CD4-positive, CD25-positive, alpha-beta regulatory T cell (primary cell): ENCODE results near the gene MOSPD3. TPM values are rescaled to one million over a fixed set of nuclear protein-coding genes. Genes with fewer than 3 reads are reported as not detected.

Experiments
- ATAC-seq, 2 donors: fragments of 150-1000 bp; cut with Tn5 transposase; one replicate each; pipeline ENCODE4 v1.10.0; 2021; ENCODE audit warnings: low read depth in 2 of 2, moderate number of reproducible peaks in 2 of 2, moderate library complexity in 1 of 2
- DNase-seq, 3 donors: peaks; one replicate each; pipeline versions ENCODE4 v3.0.0 to v3.0.0-alpha.2; 2012 to 2022; ENCODE audit warnings: mixed read lengths in 1 of 3
- H3K27ac ChIP-seq: one replicate; pipeline ENCODE4 v1.7.0; 2013; ENCODE audit warnings: mild to moderate bottlenecking, low read length; ENCODE audit not compliant: insufficient read depth, poor library complexity, severe bottlenecking
- H3K27me3 ChIP-seq: one replicate; pipeline ENCODE4 v1.7.0; 2013; ENCODE audit warnings: low read length; ENCODE audit not compliant: control insufficient read depth, insufficient read depth
- H3K36me3 ChIP-seq: one replicate; pipeline ENCODE4 v1.7.0; 2013; ENCODE audit warnings: mild to moderate bottlenecking, low read length, moderate library complexity; ENCODE audit not compliant: control insufficient read depth, insufficient read depth
- H3K4me1 ChIP-seq: 2 replicates; pipeline ENCODE4 v1.7.0; 2013; ENCODE audit warnings: mild to moderate bottlenecking, low read length; ENCODE audit not compliant: insufficient read depth, control insufficient read depth, poor library complexity, severe bottlenecking
- H3K4me3 ChIP-seq: one replicate; pipeline ENCODE4 v1.7.0; 2013; ENCODE audit warnings: low read depth, mild to moderate bottlenecking, low read length, moderate library complexity
- H3K9me3 ChIP-seq, 2 experiments: 1 replicate in 1 of 2; 2 replicates in 1 of 2; pipeline ENCODE4 v1.7.0; 2013; ENCODE audit warnings: low read length in 2 of 2, mild to moderate bottlenecking in 1 of 2, moderate library complexity in 1 of 2; ENCODE audit not compliant: control insufficient read depth in 2 of 2
- H3K27ac Mint-ChIP-seq, 3 donors: one replicate each; pipeline ENCODE4 v1.8.0; 2020 to 2022; ENCODE audit warnings: mild to moderate bottlenecking in 3 of 3, mixed read lengths in 3 of 3, moderate library complexity in 2 of 3
- H3K27me3 Mint-ChIP-seq: one replicate; pipeline ENCODE4 v1.8.0; 2022; ENCODE audit warnings: mild to moderate bottlenecking, mixed read lengths
- H3K36me3 Mint-ChIP-seq: one replicate; pipeline ENCODE4 v1.8.0; 2020; ENCODE audit warnings: mixed read lengths
- H3K4me1 Mint-ChIP-seq, 4 donors: one replicate each; pipeline ENCODE4 v1.8.0; 2020 to 2022; ENCODE audit warnings: mixed read lengths in 4 of 4, mild to moderate bottlenecking in 1 of 4
- H3K4me3 Mint-ChIP-seq, 4 donors: one replicate each; pipeline ENCODE4 v1.8.0; 2020 to 2022; ENCODE audit warnings: mild to moderate bottlenecking in 4 of 4, mixed read lengths in 4 of 4, moderate library complexity in 3 of 4
- H3K9me3 Mint-ChIP-seq, 7 donors: one replicate each; pipeline ENCODE4 v1.8.0; 2020 to 2022; ENCODE audit warnings: mixed read lengths in 7 of 7, mild to moderate bottlenecking in 3 of 7, moderate library complexity in 2 of 7
- polyA plus RNA-seq, 4 donors: library from polyadenylated mRNA; unstranded; fragments of 300-500 nt; fragmentation: Illumina TruSeq; gene quantifications; one replicate each; pipeline ENCODE4 v1.2.3, GENCODE V29; 2021
- total RNA-seq: library from RNA; stranded (reverse); gene quantifications from one replicate; pipeline ENCODE4 v1.2.3, GENCODE V29; 2022

Gene MOSPD3
- total and polyA plus RNA-seq, 5 donors from 2014 or later, result 13.8 to 22.9 (median 21.9) TPM

DNA sequence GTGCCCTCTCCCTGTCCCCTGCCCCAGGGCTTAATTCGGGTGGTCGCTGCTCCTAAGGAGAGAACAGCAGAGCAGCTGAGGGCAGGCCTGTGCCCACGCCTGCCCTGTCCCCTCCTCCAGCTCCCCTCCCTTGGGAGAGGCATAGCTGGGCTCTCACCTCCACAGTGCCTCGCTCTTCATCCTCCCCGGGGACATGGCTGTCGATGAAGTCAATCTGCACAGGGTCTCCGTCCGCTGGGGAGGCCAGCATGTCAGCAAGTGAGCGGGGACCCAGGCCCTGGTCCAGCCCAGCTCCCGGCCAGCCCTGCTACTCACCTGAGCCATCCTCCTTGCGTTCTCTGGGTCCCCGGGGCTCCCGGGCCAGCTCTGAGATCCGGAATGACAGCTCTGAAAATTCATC lies 34.8 kb upstream of the MOSPD3 start:
- H3K9me3 ChIP-seq, result no peaks in the 10 kb centered on the region
- H3K4me3 ChIP-seq, result no peak overlapping the region
- Mint-ChIP-seq H3K36me3 (peaks cover 4% of the 10 kb centered on the region), H3K4me3 (no peak overlapping the region), H3K27me3 (no peaks in the 10 kb centered on the region), H3K9me3 (no peaks in the 10 kb centered on the region), H3K27ac (peak overlapping the region in 1 of 3 donors; percentile 52), H3K4me1 (peaks cover 0 to 13% (median 1%) of the 10 kb centered on the region in 4 donors)
- H3K27ac ChIP-seq, result no peak overlapping the region
- H3K4me1 ChIP-seq, result peaks cover 7% of the 10 kb centered on the region
- no peak for ATAC-seq
- no peak for DNase-seq
- no peaks in the 10 kb centered on the region for H3K27me3 ChIP-seq
- peaks cover 79% of the 10 kb centered on the region for H3K36me3 ChIP-seq

DNA sequence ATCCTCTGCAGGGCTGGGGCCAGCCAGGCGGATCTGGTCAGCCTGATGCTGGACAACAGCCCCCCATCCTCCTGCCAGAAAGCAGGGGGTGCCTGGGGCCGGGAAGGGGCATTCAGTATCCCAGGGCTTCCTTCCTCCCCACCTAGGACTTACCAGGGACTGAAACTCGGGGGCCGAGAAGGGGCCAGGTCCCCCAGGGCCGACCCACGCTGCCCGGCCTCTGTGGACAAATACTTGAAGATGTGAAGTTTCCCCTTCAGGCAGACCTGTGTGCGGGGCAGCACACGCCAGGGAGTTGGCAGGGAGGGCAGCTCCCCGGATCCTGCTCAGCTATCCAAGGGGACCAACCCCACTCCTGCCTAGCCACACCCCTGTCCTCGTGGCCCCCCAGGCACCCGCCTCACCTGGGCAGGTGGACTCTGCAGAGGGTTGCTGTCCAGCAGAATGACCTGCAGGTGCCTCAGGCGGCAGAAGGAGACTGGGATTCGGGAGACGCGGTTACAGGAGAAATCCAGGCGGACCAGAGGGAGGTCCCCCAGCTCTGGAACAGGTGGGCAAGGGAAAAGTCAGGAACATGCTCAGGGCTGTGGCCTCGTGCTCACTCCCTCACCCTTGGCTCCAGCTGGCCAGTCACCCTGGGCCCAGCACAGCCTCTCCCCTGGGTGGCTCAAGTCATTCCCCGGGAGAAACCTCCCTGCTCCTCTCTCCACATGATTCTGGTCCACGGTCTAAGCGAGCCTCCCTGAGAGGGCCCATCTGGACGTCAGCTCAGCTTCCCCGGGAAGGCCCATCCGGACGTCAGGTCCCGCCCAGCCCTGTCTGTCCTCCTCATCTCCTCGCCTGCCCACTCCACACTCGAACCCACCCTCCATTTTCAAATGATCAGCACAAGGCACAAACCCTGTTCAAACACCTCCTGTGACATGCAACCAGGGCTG lies 33.8 kb upstream of the MOSPD3 start:
- peaks cover 1% of the 10 kb centered on the region for H3K27me3 Mint-ChIP-seq
- peak overlapping the region in 1 of 3 donors; percentile 38 for H3K27ac Mint-ChIP-seq
- peaks cover 80% of the 10 kb centered on the region for H3K36me3 ChIP-seq
- H3K4me3 Mint-ChIP-seq, result no peak overlapping the region
- no peak overlapping the region for H3K4me3 ChIP-seq
- H3K27ac ChIP-seq, result no peak overlapping the region
- no peaks in the 10 kb centered on the region for H3K9me3 Mint-ChIP-seq
- no peak for DNase-seq
- no peaks in the 10 kb centered on the region for H3K27me3 ChIP-seq
- H3K4me1 Mint-ChIP-seq, result peaks cover 0 to 23% (median 5%) of the 10 kb centered on the region in 4 donors
- H3K9me3 ChIP-seq, result no peaks in the 10 kb centered on the region
- H3K36me3 Mint-ChIP-seq, result peaks cover 4% of the 10 kb centered on the region
- no peak for ATAC-seq
- peaks cover 17% of the 10 kb centered on the region for H3K4me1 ChIP-seq

DNA sequence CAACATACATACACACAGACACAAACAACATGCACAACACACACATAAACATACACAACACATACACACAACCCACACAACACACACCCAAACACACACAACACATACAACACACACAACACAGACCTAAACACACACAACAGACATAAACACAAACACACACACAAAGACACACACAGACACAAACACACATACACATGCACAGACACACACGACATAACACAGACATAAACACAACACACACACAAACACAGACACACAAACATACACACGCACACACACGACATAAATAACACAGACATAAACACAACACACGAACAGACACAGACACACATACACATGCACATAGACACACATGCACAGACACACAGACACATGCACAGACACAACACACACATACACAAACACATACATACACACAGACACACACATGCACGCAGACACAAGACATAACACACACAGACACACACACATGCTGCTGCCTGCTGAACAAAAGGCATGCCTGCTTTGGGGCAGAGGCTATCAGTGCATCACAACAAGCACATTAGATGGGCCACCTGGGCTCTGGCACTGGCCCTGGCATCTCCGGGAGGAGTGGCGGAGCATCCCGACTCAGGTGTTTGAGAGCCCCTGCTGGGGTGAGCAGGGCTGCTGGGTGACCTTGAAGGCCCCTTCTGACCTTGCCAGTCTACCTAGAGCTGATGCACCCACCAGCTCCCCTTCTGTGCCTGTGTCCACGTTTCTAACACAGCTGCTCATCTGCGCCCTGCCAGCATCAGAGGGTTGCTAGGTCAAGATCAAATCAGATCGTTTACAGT lies 31.7 kb upstream of the MOSPD3 start:
- no peak overlapping the region for H3K27ac Mint-ChIP-seq
- peaks cover 7% of the 10 kb centered on the region for H3K27me3 Mint-ChIP-seq
- H3K4me1 Mint-ChIP-seq, result peaks cover 0 to 27% (median 11%) of the 10 kb centered on the region in 4 donors
- H3K36me3 ChIP-seq, result peaks cover 63% of the 10 kb centered on the region
- no peak for ATAC-seq
- no peaks in the 10 kb centered on the region for H3K9me3 ChIP-seq
- H3K27me3 ChIP-seq, result no peaks in the 10 kb centered on the region
- peak overlapping the region in 1 of 4 donors; percentile 7 for H3K4me3 Mint-ChIP-seq
- H3K27ac ChIP-seq, result peak overlapping the region; percentile 6
- no peaks in the 10 kb centered on the region for H3K9me3 Mint-ChIP-seq
- peaks cover 38% of the 10 kb centered on the region for H3K4me1 ChIP-seq
- no peak overlapping the region for H3K4me3 ChIP-seq
- DNase-seq, result no peak
- peaks cover 4% of the 10 kb centered on the region for H3K36me3 Mint-ChIP-seq

DNA sequence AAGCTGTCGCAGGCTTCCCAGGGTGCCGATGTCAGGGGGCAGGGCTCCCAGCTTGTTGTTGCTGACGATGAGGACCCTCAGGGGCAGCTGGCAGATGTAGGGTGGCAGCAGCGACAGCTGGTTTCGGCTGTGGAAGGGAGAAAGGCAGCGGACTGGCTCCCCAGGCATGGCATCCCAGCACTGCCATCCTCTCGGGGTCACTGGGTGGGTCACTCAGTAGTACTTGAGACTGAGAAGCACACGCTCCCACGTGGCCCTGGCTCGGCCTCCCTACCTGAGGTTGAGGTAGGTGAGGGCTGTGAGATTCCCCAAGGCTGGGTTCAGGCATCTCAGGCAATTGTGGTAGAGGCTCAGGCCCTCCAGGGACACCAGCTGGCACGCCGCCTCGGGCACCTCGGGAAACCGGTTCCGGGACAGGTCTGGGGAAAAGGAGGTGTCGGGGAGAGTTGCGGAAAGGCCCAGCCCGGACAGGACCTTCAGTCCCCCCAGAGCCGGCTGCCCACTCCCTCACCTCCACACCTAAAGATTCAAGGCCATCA lies 30.2 kb upstream of the MOSPD3 start:
- DNase-seq (no peak), ATAC-seq (no peak)
- Histone ChIP-seq H3K4me3 (no peak overlapping the region), H3K27ac (peak overlapping the region; percentile 97), H3K4me1 (peaks cover 44% of the 10 kb centered on the region), H3K36me3 (peaks cover 50% of the 10 kb centered on the region), H3K27me3 (no peaks in the 10 kb centered on the region), H3K9me3 (no peaks in the 10 kb centered on the region)
- Mint-ChIP-seq H3K36me3 (no peaks in the 10 kb centered on the region), H3K27ac (peak overlapping the region; percentile 91 to 96 (median 96)), H3K4me1 (peaks cover 0 to 30% (median 12%) of the 10 kb centered on the region in 4 donors), H3K27me3 (peaks cover 7% of the 10 kb centered on the region), H3K9me3 (no peaks in the 10 kb centered on the region), H3K4me3 (peak overlapping the region; percentile 59 to 100 (median 94))

DNA sequence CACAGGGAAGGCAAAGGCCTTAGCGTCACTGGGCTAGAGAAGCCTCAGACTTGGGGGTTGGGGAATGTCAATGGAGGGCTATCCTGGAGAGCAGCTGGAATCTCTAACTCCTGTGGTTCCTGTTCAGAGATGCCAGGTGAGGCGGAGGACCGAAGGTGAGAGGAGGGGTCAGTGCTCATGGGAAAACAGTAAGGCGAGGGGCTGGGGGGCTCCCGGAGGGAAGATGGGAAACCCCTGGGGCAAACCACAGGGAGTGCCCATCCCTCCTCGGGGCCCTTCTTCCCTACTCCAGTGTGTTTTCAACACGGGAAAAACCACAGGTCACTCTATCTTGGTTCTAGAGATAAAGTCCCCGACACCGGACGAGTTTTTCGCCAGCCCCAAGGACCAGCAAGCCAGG lies 29.7 kb upstream of the MOSPD3 start:
- Mint-ChIP-seq H3K9me3 (no peaks in the 10 kb centered on the region), H3K36me3 (no peaks in the 10 kb centered on the region), H3K27ac (peak overlapping the region; percentile 91 to 96 (median 96)), H3K27me3 (peaks cover 7% of the 10 kb centered on the region), H3K4me3 (peak overlapping the region; percentile 59 to 100 (median 94)), H3K4me1 (peaks cover 0 to 30% (median 12%) of the 10 kb centered on the region in 4 donors)
- peaks cover 44% of the 10 kb centered on the region for H3K36me3 ChIP-seq
- peaks cover 46% of the 10 kb centered on the region for H3K4me1 ChIP-seq
- H3K9me3 ChIP-seq, result no peaks in the 10 kb centered on the region
- peak overlapping the region; percentile 86 for H3K4me3 ChIP-seq
- H3K27me3 ChIP-seq, result no peaks in the 10 kb centered on the region
- ATAC-seq (no peak), DNase-seq (no peak)
- peak overlapping the region; percentile 97 for H3K27ac ChIP-seq

DNA sequence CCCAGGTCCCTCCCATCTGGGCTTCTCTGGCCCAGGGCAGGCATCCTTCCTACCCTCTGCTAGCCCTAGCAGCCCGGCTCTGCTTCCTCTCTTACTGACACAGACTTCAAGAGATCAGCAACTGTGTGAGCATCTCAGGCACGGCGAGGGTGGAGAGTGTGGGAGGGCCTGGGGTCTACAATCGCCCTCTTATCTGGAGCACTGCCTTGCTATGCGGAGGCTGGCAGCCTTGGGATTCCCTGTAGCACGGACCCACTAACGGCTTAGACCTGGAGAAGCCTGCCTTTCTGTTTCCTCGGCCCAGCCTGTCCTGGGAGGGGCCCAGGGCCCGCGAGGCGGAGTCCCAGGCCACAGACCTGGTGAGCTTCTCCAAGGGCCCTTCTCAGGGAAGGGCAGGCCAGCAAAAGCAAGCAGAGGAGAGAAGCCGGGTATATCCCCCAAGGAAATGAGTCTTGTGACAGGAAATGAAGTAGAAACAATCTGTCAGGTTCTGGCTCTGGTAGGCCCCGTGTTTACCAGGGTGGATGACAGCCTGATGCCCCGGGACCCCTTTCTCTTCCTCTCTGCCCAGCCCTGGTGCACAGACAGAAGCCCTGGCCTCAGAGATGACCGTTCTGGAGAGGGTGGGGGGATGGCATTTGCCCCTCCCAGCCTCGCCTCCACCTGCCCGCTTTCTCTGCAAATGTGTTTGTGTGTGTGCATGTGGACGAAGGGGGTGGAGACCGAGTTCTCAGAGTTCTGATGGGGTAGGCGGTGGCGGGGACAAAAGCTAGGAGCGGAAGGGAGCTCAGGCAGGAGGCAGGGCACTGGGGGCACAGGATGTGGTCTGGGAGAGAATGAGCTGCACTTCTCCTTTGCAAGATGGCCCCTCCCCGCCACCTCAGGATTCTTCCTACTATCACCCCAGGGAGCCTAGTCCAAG lies 28.9 kb upstream of the MOSPD3 start:
- Histone ChIP-seq H3K9me3 (no peaks in the 10 kb centered on the region), H3K27ac (peak overlapping the region; percentile 97), H3K4me3 (peak overlapping the region; percentile 86), H3K4me1 (peaks cover 46% of the 10 kb centered on the region), H3K27me3 (no peaks in the 10 kb centered on the region), H3K36me3 (peaks cover 37% of the 10 kb centered on the region)
- H3K36me3 Mint-ChIP-seq, result no peaks in the 10 kb centered on the region
- H3K27ac Mint-ChIP-seq, result peak overlapping the region; percentile 91 to 96 (median 96)
- ATAC-seq (peak in 1 of 2 donors; percentile 5), DNase-seq (peak; percentile 40 to 93 (median 73))
- no peaks in the 10 kb centered on the region for H3K9me3 Mint-ChIP-seq
- H3K27me3 Mint-ChIP-seq, result peaks cover 7% of the 10 kb centered on the region
- H3K4me3 Mint-ChIP-seq, result peak overlapping the region; percentile 88 to 100 (median 98)
- H3K4me1 Mint-ChIP-seq, result peaks cover 0 to 36% (median 12%) of the 10 kb centered on the region in 4 donors
